Left forelimb (tissue), 1 donor: Measurements from ENCODE around the gene LRRC71.

Experiments used
- DNase-seq: peaks from one replicate; pipeline ENCODE4 v3.0.0-alpha.2; 2018; ENCODE audit warnings: low spot score

Gene LRRC71

GRCh38 chr1:156892190-156893047 is 28.0 kb upstream of the LRRC71 start:
- DNase-seq: peak; percentile 91

- DNase-seq: peak; percentile 86
These were observed 27.1 kb upstream of the LRRC71 start, which contains the start of gene PEAR1 for GRCh38 chr1:156893048-156893953. PEAR1 (plus strand) TSS chr1:156893718; CDS start chr1:156903927, 10,209 bp downstream.

DNA sequence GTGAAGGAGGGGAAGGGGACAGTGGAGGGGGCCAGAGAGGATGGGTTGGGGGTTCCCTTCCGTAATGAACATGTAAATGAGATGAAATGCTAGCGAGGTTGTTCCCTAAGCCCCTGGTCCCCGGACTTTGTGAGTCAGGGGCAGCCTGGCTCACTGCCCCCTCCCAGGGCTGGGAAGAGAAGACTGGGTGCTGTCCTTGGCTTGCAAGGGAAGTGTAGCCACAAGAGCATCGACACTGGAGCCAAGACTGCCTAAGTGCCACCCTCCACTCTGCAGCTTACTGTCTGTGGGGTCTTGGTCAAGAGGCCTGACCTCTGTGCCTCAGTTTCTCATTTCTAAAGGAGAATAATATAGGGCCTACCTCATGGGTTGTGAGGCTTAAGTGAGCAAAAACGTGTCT is 26.4 kb upstream of the LRRC71 start:
- DNase-seq: no peak

DNA sequence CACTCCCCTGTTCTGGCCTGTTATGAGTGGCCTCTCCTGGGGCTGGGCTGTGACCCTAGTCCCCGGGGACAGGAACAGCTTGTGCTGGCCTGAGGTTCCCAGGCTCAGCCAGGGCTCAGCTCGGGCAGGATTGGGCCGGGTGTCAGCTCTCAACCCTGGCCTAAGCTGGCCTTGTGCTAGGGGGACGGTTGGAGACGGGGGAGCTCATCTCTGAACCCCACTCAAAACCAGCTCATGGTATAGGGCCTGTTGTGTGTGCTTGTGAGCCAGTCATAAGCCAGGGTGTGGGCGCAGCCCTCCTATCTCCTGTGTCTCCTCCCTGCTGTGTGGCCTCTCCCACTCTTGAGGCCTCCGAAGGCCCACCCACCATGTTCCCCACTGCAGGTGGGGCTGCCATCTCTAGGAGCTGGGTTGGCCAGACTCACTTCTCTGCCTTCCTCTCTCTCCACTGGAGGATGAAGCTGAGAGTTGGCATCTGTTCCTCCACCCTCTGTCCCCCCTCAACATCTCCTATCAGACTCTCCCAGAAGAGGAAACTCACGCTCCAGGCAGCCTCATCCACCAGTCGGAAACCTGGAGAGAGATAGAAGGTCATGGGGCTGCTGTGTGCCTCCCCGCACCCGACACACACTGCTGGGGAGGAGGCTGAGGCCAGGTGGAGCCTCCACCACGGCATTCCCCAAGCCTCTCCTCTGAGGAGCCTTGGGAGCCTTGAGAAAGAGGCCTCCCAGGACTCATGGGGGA is 25.5 kb upstream of the LRRC71 start:
- no peak for DNase-seq

DNA sequence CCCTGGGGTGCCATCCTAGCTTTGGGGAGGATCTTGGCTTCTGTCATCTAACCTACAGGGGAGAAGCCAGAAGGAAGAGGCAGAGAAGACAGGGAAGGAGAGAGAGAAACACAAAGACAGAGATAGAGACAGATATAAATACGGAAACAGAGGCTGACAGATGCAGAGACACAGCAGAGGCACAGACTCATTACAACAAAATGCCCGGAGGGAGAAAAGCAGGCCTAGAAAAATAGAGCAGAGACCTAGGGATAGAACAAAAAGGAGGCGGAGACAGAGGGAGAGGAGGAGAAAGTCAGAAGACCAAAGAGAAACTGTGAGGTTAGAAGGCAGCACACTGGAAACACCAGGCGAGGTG is 25.0 kb upstream of the LRRC71 start:
- no peak for DNase-seq

DNA sequence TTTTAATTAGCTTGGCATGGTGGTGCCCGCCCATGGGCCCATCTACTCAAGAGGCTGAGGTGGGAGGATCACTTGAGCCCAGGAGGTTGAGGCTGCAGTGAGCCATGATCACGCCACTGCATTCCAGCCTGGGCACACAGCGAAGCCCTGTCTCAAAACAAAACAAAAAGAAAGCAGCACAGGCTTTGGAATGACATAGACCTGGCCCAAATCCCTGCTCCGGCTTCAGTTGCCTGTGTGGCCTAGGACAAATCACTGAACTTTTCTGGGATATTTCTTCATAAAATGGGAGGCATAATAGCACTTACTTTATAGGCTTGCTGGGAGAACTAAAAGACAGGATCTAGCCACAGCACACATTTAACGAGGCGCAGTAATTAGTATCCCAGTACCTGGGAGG is 24.5 kb upstream of the LRRC71 start:
- no peak for DNase-seq

DNA sequence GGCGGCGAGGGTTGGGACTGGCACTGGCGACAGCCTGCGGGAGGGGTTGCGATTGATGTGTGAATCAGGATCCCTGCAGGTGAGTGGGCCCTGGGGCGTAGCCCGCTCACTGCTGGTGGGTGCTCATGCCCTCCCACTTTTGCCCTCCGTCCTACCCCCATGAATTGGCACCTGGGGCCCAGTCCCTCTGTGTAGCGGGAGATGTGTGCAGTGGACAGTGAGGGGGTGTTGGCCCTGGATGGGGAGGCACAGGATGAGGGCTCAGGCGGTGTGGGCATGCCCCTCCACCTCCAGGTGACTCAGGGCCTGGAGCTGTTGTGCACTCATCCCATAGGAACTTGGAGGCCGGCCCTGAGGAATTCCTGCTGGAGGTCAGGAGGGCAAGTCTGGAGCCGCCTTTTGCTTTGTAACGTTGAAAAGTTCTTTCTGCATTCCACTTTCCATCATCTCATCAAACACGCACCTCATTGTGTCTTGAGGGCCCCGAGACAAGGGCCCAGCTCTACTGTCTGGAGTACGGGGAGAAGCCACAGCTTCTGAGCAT is 23.9 kb upstream of the LRRC71 start:
- no peak for DNase-seq

DNA sequence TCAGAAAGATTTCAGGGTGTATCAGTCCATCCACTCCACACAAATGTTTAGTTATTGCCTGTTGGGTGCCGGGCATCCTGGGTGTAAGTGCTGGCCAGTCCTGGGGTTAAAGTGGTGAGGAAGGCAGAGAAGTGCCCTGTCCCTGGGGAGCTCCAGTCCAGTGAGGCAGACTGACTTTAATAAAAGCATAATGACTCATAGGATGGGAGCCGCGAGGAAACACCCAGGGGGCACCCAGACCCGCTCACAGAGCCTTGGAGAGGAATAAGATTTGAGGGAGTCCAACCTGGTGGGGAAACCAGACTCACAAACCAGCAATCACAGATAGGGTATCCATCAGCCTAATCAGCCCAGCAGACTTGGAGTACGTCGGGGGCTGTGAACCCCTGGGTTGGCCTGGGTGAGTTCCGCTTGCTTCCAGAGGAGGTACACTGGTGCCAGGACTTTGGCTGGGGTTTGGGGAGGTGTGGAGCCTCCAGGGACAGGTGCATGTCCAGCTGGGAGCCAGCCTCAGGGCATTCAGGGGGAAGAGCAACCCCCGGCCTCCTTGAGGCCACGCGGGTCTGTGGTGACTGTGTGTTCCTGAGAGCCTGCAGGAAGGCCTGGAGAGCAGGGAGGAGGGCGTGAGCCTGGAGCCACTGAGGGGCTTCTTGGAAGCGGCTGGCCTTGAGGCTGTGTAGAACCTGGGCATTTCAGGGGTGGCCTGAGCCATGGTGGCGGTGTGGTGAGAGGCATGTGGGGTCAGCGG is 23.2 kb upstream of the LRRC71 start:
- no peak for DNase-seq

- no peak for DNase-seq
These were observed 22.3 kb upstream of the LRRC71 start for GRCh38 chr1:156898161-156898566.

- no peak for DNase-seq
These were observed 21.3 kb upstream of the LRRC71 start for GRCh38 chr1:156898971-156899664.

DNA sequence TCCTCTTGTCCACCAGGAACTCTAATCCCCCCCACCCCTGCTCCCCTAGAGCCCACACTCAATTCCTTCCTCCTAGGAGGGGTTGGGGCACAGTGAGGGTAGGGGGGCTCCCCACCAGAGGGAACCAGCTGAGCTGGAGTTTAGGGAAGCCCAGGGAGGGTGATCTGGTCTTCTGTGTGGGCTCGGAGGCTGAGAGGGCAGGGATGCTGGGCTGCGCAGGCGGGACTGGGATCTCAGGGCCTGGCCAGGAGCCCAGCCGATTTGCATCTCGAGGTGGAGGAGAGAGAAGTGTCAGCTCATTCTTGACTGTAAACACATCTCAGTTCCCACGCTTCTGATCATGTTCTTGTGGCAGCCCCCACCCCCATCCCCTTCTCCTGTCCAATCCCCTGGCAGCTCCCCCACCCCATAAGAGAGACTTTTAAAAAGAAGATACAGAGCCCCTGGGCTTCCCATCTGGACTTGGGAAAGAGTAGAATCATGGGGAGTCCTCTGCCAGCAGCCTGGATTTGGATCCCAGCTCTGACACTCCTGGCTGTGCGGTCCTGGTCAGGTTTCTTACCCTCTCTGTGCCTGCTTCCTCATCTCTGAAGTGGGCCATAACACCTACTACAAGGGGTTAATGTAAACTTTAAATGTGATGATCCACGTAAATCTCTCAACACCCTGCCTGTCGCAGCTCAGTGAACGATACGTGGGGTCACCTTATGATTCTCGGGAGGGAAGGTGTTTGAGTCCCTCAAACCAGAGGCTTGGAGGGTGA is 20.3 kb upstream of the LRRC71 start:
- DNase-seq: no peak

- no peak for DNase-seq
These were observed 19.4 kb upstream of the LRRC71 start for GRCh38 chr1:156900896-156901589.

GRCh38 chr1:156901590-156901900 is 18.9 kb upstream of the LRRC71 start:
- DNase-seq: no peak

GRCh38 chr1:156901966-156902915 is 18.2 kb upstream of the LRRC71 start:
- no peak for DNase-seq

GRCh38 chr1:156903328-156904091 is 16.9 kb upstream of the LRRC71 start:
- no peak for DNase-seq

- DNase-seq: no peak
These were observed 16.1 kb upstream of the LRRC71 start for GRCh38 chr1:156904187-156904959.

DNA sequence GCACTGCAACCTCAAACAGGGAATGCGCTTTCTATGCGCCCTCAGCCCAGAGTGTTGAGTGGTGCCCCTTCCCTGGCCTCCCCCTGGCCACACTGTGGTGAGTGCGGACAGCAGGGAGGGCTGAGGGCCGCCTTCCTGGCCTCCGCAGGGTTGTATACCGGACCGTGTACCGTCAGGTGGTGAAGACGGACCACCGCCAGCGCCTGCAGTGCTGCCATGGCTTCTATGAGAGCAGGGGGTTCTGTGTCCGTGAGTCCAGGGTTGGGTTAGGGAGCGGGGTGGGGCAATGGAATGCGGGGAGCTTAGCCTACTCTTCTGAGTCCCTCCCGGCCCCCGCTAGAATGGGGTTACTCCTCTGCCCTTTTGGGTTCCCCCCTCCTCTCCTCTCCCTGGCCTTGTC is 15.3 kb upstream of the LRRC71 start:
- DNase-seq: no peak
